Coronary artery (tissue), 2 donors: ENCODE measurements around the gene PKIB.

Experiments used
- DNase-seq: peaks from one replicate; pipeline ENCODE4 v3.0.0-alpha.2; 2017; ENCODE audit warnings: low spot score
- H3K27ac ChIP-seq, 2 donors: fragments of 200-600 bp; sonication (generic); one replicate each; pipeline ENCODE4 v1.5.1; 2016 to 2019
- H3K4me3 ChIP-seq: fragments of 200-600 bp; sonication (generic); 2 replicates; pipeline ENCODE4 v1.5.1; 2016; ENCODE audit warnings: mild to moderate bottlenecking, moderate library complexity
- CTCF ChIP-seq: fragments of 200-600 bp; sonication (generic); IDR thresholded peaks from one replicate; pipeline ENCODE4 v1.5.1; 2019; ENCODE audit warnings: antibody characterized with exemption

The PKIB gene

GRCh38 chr6:122671251-122671650 lies 61.0 kb downstream of the PKIB start:
- no peak for DNase-seq
- TF ChIP-seq CTCF, result no peak
- no peak overlapping the region for H3K27ac ChIP-seq
- no peak overlapping the region for H3K4me3 ChIP-seq

- no peak for TF ChIP-seq CTCF
- DNase-seq, result no peak
- Histone ChIP-seq H3K27ac (no peak overlapping the region), H3K4me3 (no peak overlapping the region)
Observed at GRCh38 chr6:122673343-122673961, 63.2 kb downstream of the PKIB start.

- no peak overlapping the region for H3K4me3 ChIP-seq
- no peak overlapping the region for H3K27ac ChIP-seq
- DNase-seq, result no peak
- no peak for TF ChIP-seq CTCF
Observed at GRCh38 chr6:122676146-122676545, 65.9 kb downstream of the PKIB start.

- no peak for TF ChIP-seq CTCF
- no peak overlapping the region for H3K4me3 ChIP-seq
Observed at GRCh38 chr6:122676688-122677087, 66.5 kb downstream of the PKIB start.

GRCh38 chr6:122677406-122677805 lies 67.2 kb downstream of the PKIB start:
- DNase-seq, result no peak
- no peak overlapping the region for H3K4me3 ChIP-seq
- no peak overlapping the region for H3K27ac ChIP-seq
- TF ChIP-seq CTCF, result no peak

More at GRCh38 chr6:122676688-122677087, 66.5 kb downstream of the PKIB start:
- no peak for DNase-seq
- H3K27ac ChIP-seq, result no peak overlapping the region

- no peak for TF ChIP-seq CTCF
- no peak overlapping the region for H3K4me3 ChIP-seq
- no peak overlapping the region for H3K27ac ChIP-seq
- no peak for DNase-seq
Observed at GRCh38 chr6:122678841-122679240, 68.6 kb downstream of the PKIB start.

- TF ChIP-seq CTCF, result no peak
- Histone ChIP-seq H3K4me3 (no peak overlapping the region), H3K27ac (no peak overlapping the region)
- no peak for DNase-seq
Observed at GRCh38 chr6:122681705-122682104, 71.5 kb downstream of the PKIB start.
